Lower lobe of right lung (tissue), 2 donors: Measurements from ENCODE around the gene CRY1. TPM values are rescaled to one million over a fixed set of nuclear protein-coding genes. Genes with fewer than 3 reads are reported as not detected.
"Not testable (repeated sequence)": the region's sequence is repeated elsewhere in the genome, so short reads cannot be mapped to it uniquely, and the experiment has no call there.

Experiments
- ATAC-seq, 2 donors: fragments of 200-7000 bp; cut with Tn5 transposase; one replicate each; pipeline ENCODE4 v1.9.1; 2020 to 2022; ENCODE audit warnings: mild to moderate bottlenecking in 2 of 2, moderate library complexity in 2 of 2
- DNase-seq: peaks from one replicate; pipeline ENCODE4 v3.0.0-alpha.2; 2020
- H3K27ac ChIP-seq: fragments of 200-600 bp; one replicate; pipeline ENCODE4 v1.8.0; 2022
- H3K27me3 ChIP-seq: fragments of 200-600 bp; one replicate; pipeline ENCODE4 v1.8.0; 2022; ENCODE audit warnings: low read depth
- H3K36me3 ChIP-seq: fragments of 200-600 bp; one replicate; pipeline ENCODE4 v1.8.0; 2022; ENCODE audit warnings: mild to moderate bottlenecking
- H3K4me1 ChIP-seq: fragments of 200-600 bp; one replicate; pipeline ENCODE4 v1.8.0; 2022
- H3K4me3 ChIP-seq: fragments of 200-600 bp; one replicate; pipeline ENCODE4 v1.8.0; 2022; ENCODE audit warnings: mild to moderate bottlenecking
- H3K9me3 ChIP-seq: fragments of 200-600 bp; one replicate; pipeline ENCODE4 v1.8.0; 2022
- intact Hi-C: fragments of 100-400 bp; cut with DNase I; formaldehyde crosslinking; loops from one replicate; pipeline ENCODE4 v1.11.0; 2022
- total RNA-seq: library from RNA; stranded (reverse); fragmentation: NEBNext Ultra II Directional; extraction: Animal tissue kit (Norgen Biotek cat#: 25700); gene quantifications from one replicate; pipeline ENCODE4 v1.2.1, GENCODE V29; 2021
- TF ChIP-seq, protein P1 (sequence below): fragments of 200-600 bp; IDR thresholded peaks from one replicate; pipeline ENCODE4 v1.8.0; 2022; ENCODE audit warnings: antibody characterized with exemption, mild to moderate bottlenecking
- donor health status: DM: no; HTN: yes; CAD: no; lungs with severe emphysema.

Gene CRY1
- total RNA-seq, 1 donor from 2014 or later: 18.8 TPM

DNA sequence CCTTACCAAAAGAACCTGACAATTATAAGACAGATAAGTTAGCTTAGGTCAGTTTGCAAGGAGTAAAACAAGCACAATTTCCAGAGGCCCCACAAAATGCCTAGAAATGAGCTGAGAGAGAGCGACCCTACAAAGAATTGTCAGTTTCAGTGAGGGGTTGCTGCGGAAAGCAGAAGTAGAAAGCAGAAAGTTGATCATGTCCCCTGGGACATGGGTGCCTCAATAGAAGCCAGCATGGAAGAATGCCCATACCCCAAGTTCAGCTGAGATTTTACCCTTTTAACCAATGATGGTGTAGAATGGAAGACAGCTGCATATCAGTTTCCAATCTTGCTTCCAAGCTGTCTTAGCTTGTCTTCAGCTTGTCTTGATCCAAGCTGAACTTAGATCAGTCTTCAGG, 21.8 kb upstream of the CRY1 start:
- Histone ChIP-seq H3K36me3 (no peaks in the 10 kb centered on the region), H3K4me1 (no peaks in the 10 kb centered on the region), H3K27me3 (no peaks in the 10 kb centered on the region), H3K4me3 (no peak overlapping the region), H3K27ac (no peak overlapping the region), H3K9me3 (no peaks in the 10 kb centered on the region)
- intact Hi-C loops: no loop called here
- DNase-seq: no peak
- TF ChIP-seq, protein P1, sequence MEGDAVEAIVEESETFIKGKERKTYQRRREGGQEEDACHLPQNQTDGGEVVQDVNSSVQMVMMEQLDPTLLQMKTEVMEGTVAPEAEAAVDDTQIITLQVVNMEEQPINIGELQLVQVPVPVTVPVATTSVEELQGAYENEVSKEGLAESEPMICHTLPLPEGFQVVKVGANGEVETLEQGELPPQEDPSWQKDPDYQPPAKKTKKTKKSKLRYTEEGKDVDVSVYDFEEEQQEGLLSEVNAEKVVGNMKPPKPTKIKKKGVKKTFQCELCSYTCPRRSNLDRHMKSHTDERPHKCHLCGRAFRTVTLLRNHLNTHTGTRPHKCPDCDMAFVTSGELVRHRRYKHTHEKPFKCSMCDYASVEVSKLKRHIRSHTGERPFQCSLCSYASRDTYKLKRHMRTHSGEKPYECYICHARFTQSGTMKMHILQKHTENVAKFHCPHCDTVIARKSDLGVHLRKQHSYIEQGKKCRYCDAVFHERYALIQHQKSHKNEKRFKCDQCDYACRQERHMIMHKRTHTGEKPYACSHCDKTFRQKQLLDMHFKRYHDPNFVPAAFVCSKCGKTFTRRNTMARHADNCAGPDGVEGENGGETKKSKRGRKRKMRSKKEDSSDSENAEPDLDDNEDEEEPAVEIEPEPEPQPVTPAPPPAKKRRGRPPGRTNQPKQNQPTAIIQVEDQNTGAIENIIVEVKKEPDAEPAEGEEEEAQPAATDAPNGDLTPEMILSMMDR: no peak
- ATAC-seq: no peak

DNA sequence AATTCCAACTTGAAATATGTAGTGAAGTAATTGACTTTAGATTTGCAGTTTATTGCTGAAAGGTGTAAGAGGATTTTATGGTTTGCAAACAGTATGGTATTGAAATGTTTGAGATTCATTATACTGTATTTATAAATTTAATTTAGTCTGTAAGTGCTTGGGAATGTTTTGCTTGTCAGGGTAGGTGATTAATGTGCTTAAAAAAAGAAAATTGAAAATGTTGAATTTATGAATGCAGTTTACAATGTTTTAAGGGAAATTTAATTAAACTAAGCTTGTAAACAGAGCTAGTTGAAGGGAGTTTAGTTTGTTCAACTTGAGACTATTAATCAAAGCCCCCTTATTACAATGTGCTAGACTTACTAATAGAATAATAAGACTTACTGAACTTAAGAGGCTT, 18.0 kb upstream of the CRY1 start:
- H3K9me3 ChIP-seq: no peaks in the 10 kb centered on the region
- no peak for DNase-seq
- intact Hi-C loops: no loop called here
- H3K36me3 ChIP-seq: no peaks in the 10 kb centered on the region
- no peak overlapping the region for H3K4me3 ChIP-seq
- TF ChIP-seq, protein P1: no peak
- ATAC-seq: no peak
- no peaks in the 10 kb centered on the region for H3K4me1 ChIP-seq
- H3K27ac ChIP-seq: no peak overlapping the region
- no peaks in the 10 kb centered on the region for H3K27me3 ChIP-seq

DNA sequence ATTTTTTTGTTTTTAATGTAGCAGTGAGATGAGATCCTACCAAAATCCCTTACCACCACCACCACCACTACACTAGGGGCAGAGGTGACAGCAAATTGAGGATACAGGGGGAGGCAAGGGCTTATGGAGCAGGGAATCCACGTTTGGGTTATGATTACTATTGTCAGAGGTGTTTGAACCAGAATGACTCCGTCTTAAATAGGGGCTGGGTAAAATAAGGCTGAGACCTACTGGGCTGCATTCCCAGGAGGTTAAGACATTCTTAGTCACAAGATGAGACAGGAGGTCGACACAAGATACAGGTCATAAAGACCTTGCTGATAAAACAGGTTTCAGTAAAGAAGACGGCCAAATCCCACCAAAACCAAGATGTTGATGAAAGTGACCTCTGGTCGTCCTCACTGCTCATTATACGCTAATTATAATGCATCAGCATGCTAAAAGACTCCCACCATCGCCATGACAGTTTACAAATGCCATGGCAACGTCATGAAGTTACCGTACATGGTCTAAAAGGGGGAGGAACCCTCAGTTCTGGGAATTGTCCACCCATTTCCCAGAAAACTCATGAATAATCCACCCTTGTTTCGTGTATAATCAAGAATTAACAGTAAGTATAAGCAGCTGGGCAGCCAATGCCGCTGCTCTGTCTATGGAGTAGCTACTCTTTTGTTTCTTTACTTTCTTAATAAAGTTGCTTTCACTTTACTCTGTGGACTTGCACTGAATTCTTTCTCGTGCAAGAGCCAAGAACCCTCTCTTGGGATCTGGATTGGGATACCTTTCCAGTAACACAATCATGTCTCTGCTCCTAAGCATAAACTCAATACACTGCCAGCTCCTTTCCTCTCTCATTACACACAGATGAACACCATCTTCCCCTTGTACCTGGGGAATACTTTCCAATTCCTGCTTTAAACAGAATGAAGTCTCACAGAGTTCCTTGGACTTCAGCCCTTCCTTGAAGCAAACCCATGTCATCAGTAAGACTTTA, 16.7 kb upstream of the CRY1 start:
- intact Hi-C loops: no loop called here
- TF ChIP-seq, protein P1: no peak

DNA sequence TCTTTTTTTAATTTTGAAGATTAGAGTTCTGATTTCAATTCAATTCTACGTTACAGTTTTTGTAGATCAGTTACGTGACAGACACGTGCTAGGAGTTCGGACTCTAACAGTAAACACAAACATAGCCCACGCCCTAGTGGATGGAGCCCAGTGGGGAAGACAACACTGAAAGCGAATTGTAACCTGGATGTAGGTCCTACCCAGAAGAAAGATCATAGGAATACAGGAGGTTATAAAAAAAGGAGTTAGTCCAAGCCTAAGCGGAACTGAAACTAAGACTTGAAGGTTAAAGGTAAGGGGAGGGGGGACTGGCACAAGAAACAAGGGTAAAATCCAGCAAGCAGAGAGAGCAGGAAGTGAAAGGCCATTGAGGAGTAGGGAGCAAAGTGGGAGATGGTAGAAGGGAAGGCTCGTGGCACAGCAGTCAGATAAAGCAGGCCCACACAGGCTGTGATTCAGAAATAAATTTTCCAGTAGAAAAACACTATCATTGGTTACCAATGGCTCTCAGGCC, 15.7 kb upstream of the CRY1 start:
- TF ChIP-seq, protein P1: no peak
- Histone ChIP-seq H3K27ac (no peak overlapping the region), H3K27me3 (no peaks in the 10 kb centered on the region), H3K9me3 (no peaks in the 10 kb centered on the region), H3K36me3 (no peaks in the 10 kb centered on the region), H3K4me3 (no peak overlapping the region), H3K4me1 (no peaks in the 10 kb centered on the region)
- ATAC-seq: no peak
- DNase-seq: no peak
- intact Hi-C loops: no loop called here

More for the DNA sequence above, 16.7 kb upstream of the CRY1 start:
- DNase-seq: no peak
- H3K9me3 ChIP-seq: no peaks in the 10 kb centered on the region
- no peaks in the 10 kb centered on the region for H3K36me3 ChIP-seq
- H3K4me1 ChIP-seq: no peaks in the 10 kb centered on the region
- no peak overlapping the region for H3K4me3 ChIP-seq
- no peak for ATAC-seq
- H3K27ac ChIP-seq: no peak overlapping the region
- H3K27me3 ChIP-seq: no peaks in the 10 kb centered on the region

DNA sequence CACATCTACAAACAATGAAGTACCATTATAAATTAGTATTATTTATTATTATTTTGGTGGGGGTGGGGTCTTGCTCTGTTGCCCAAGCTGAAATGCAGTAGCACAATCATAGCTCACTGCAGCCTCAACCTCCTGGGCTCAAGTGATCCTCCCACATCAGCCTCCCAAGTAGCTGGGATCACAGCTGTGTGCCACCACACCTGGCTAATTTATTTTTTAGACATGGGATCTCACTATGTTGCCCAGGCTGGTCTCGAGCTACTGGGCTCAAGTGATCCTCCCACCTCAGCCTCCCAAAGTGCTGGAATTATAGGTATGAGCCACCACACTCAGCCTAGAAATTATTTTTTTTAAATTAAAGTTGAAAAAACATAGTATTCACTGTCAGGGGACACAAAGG, 15.0 kb upstream of the CRY1 start:
- H3K9me3 ChIP-seq, H3K4me1 ChIP-seq, H3K27me3 ChIP-seq, H3K36me3 ChIP-seq, H3K27ac ChIP-seq, DNase-seq, H3K4me3 ChIP-seq, intact Hi-C loops, ATAC-seq: not testable (repeated sequence)

DNA sequence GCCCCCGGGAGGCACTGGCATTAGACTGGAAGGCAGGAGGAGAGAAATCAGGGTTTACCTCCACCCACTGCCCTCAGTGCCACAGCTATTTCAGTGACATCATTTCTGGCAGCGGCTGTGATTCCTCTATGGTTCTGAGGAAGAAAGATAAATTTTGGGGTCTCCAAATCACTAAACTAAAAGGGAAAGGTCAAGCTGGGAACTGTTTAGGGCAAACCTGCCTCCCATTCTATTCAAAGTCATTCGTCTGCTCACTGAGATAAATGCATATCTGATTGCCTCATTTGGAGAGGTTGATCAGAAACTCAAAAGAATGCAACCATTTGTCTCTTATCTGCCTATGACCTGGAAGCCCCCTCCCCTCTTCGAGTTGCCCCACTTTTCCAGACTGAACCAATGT, 14.0 kb upstream of the CRY1 start:
- H3K4me1 ChIP-seq: no peaks in the 10 kb centered on the region
- no peaks in the 10 kb centered on the region for H3K36me3 ChIP-seq
- H3K27ac ChIP-seq: no peak overlapping the region
- no peaks in the 10 kb centered on the region for H3K27me3 ChIP-seq
- DNase-seq (no peak), ATAC-seq (no peak)
- no peaks in the 10 kb centered on the region for H3K9me3 ChIP-seq
- H3K4me3 ChIP-seq: no peak overlapping the region
- TF ChIP-seq, protein P1: no peak
- intact Hi-C loops: no loop called here
